Measurements from ENCODE around the gene FOXO1. TPM values are rescaled to one million over a fixed set of nuclear protein-coding genes. Genes with fewer than 3 reads are reported as not detected.

The FOXO1 gene
- total RNA-seq, 6 experiments from 2014 or later, result 12.3 to 27.7 (median 14.6) TPM

GRCh38 chr13:40569024-40569350, 97.5 kb downstream of the FOXO1 start:
- peak in 3 of 4 donors; percentile 3 to 8 (median 7) for ATAC-seq
- intact Hi-C loops (cut with DNase I), result no loop called here
- H3K4me1 ChIP-seq, result peaks cover 0 to 47% (median 19%) of the 10 kb centered on the region in 4 donors

DNA sequence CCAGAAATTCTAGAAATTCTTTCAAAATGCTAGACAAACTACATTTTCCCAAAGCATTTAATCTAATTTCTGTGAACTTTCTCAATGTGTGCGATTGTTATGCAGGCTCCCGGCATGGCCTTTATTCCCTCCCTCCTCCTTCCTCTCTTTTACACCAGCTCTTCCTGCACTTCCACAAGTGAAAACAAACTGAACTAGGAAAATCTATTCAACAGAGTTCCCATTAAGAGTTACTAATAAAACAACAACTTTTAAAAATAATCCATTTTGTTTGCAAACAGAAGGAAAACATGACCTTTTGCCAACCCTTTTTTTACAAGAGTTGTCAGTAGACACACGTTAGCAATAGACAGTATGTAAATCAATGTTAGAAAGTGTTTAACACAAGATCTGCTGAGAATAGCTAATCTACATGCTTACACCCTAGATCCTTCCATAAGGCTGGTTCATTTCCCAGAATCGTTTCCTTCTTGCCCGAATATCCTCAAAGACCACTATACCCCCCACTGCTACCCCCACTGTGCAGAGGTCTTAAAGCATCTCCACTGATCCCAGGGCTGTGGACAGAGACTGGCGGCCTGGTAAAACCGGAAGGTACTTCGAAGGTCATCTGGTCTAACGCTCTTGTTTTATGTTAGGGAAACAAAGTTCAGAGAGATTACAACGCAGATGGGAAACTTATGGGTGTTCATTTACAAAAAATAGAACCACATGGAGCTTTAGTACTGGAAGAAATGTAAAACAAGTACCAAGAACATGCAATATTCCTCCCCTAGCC, 98.0 kb downstream of the FOXO1 start:
- TF ChIP-seq POLR2A (IDR thresholded peaks at IDR 0.05), result no peak
- TF ChIP-seq CTCF (IDR thresholded peaks at IDR 0.05), result no peak
- peak; percentile 19 to 41 (median 30) for ATAC-seq
- intact Hi-C loops (cut with DNase I), result no loop called here

More at GRCh38 chr13:40569024-40569350, 97.5 kb downstream of the FOXO1 start:
- TF ChIP-seq CTCF (IDR thresholded peaks at IDR 0.05), result no peak
- no peak for TF ChIP-seq POLR2A (IDR thresholded peaks at IDR 0.05)
- DNase-seq, result no peak
- H3K27me3 ChIP-seq, result no peaks in the 10 kb centered on the region
- H3K27ac ChIP-seq, result peak overlapping the region in 2 of 3 donors; percentile 12 to 29
- H3K36me3 ChIP-seq, result no peaks in the 10 kb centered on the region
- 39% methylated on average over 1 of the region's 3 CpGs for WGBS (ENCODE audit: insufficient coverage, low coverage, low lambda C conversion rate, missing lambda C conversion rate)
- H3K4me3 ChIP-seq, result no peak overlapping the region
- no peaks in the 10 kb centered on the region for H3K9me3 ChIP-seq

GRCh38 chr13:40566811-40567210, 99.6 kb downstream of the FOXO1 start:
- H3K36me3 ChIP-seq, result no peaks in the 10 kb centered on the region
- H3K4me1 ChIP-seq, result peaks cover 0 to 51% (median 23%) of the 10 kb centered on the region in 4 donors
- DNase-seq (no peak), ATAC-seq (no peak)
- H3K9me3 ChIP-seq, result no peaks in the 10 kb centered on the region
- intact Hi-C loops (cut with DNase I), result no loop called here
- H3K27me3 ChIP-seq, result no peaks in the 10 kb centered on the region
- 61% methylated on average over 2 of the region's 2 CpGs for WGBS (ENCODE audit: insufficient coverage, low coverage, low lambda C conversion rate, missing lambda C conversion rate)
- TF ChIP-seq POLR2A (IDR thresholded peaks at IDR 0.05), result no peak
- TF ChIP-seq CTCF (IDR thresholded peaks at IDR 0.05), result no peak
- H3K27ac ChIP-seq, result no peak overlapping the region
- H3K4me3 ChIP-seq, result no peak overlapping the region

More for the DNA sequence above, 98.0 kb downstream of the FOXO1 start:
- DNase-seq, result no peak
- Histone ChIP-seq H3K9me3 (no peaks in the 10 kb centered on the region), H3K27ac (peak overlapping the region in 2 of 3 donors; percentile 12 to 29), H3K36me3 (no peaks in the 10 kb centered on the region), H3K4me1 (peaks cover 0 to 47% (median 24%) of the 10 kb centered on the region in 4 donors), H3K27me3 (no peaks in the 10 kb centered on the region), H3K4me3 (no peak overlapping the region)
- 31% methylated on average over 10 of the region's 10 CpGs for WGBS (ENCODE audit: insufficient coverage, low coverage, low lambda C conversion rate, missing lambda C conversion rate)

GRCh38 chr13:40565282-40566148, 100.9 kb downstream of the FOXO1 start:
- Histone ChIP-seq H3K27me3 (no peaks in the 10 kb centered on the region), H3K4me3 (no peak overlapping the region), H3K4me1 (peaks cover 0 to 51% (median 23%) of the 10 kb centered on the region in 4 donors), H3K27ac (peak overlapping the region in 2 of 3 donors; percentile 45 to 56), H3K36me3 (no peaks in the 10 kb centered on the region), H3K9me3 (no peaks in the 10 kb centered on the region)
- WGBS (ENCODE audit: insufficient coverage, low coverage, low lambda C conversion rate, missing lambda C conversion rate), result 80% methylated on average over 4 of the region's 5 CpGs
- ATAC-seq (no peak), DNase-seq (no peak)
- intact Hi-C loops (cut with DNase I), result no loop called here
- TF ChIP-seq CTCF (IDR thresholded peaks at IDR 0.05), result no peak
- no peak for TF ChIP-seq POLR2A (IDR thresholded peaks at IDR 0.05)
